Stimulated activated CD4-positive, alpha-beta T cell treated with anti-CD3 and anti-CD28 coated beads, Interleukin-12 subunit alpha, Interleukin-12 subunit beta, amount 100 ng/mL, for 24 hours (primary cell): Measurements from ENCODE around the gene ALAS1.
"Not testable (repeated sequence)": the region's sequence is repeated elsewhere in the genome, so short reads cannot be mapped to it uniquely, and the experiment has no call there.

Experiments used
- DNase-seq, 2 experiments: peaks; one replicate each; pipeline ENCODE4 v3.0.0-alpha.2; 2020; ENCODE audit warnings: low read depth in 2 of 2

The ALAS1 gene

DNA sequence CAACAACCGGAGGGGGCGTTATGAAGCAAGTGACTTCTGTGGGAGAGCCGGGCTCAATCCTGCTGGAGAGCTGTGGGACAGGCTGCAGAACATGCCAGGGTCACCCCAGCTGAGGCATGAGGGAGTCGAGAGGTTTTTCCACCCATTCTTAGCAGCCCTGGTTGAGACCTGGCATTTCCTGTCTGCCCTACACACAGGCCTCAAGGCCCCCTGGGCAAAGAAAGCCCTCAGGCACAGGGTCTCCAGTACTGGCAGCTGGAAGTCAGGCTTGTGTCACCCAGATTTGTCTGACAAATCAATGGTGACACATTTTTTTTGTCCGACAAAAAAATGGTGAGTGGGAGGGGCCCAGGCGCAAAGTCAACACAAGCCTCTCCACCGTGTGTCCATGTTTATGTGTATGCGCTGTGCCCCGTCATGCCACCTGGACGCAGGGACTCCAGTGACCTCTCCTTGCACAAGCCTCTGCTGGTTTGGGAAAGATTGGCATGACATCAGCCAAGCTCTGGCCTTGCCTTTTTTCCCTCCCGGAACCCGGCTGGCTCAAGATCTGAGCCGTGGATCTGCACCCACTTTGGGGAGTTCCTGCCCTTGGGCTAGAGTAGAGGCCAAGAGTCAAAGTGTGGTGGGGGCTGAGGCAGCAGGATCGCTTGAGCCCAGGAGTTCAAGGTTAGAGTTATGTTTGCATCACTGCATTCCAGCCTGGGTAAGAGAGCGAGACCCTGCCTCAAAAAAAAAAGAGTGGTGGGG lies 20.8 kb upstream of the ALAS1 start:
- no peak for DNase-seq

DNA sequence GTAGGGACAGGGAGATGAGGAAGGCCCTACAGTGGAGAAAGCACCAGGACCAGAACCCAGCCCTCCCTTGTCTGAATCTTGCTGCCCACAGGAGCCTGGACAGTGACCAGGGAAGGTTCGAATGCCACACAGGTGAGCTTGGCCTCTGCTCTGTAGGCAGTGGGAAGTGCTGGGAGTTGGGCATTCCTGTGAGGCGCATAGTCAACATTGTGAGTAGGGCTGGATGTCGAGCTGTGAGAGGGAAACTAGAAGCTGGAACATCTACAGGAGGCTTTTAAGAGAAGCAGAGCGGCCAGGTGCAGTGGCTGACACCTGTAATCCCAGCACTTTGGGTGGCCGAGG lies 20.3 kb upstream of the ALAS1 start:
- no peak for DNase-seq

DNA sequence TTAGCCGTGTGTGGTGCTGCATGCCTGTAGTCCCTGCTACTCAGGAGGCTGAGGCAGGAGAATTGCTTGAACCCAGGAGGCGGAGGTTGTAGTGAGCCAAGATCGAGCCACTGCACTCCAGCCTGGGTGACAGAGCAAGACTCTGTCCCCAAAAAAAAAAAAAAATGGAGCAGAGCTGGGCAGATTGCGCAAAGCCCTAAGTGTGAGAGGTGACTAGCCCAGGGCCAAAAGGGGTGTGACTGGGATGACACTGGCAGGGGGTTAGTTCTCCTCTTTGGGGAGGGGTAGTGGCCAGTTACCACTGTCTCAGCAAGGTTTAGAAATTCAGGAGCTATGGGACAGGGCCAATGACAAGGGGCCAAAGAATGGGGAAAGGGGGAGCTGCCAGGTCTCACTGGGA lies 19.8 kb upstream of the ALAS1 start:
- not testable (repeated sequence) for DNase-seq

DNA sequence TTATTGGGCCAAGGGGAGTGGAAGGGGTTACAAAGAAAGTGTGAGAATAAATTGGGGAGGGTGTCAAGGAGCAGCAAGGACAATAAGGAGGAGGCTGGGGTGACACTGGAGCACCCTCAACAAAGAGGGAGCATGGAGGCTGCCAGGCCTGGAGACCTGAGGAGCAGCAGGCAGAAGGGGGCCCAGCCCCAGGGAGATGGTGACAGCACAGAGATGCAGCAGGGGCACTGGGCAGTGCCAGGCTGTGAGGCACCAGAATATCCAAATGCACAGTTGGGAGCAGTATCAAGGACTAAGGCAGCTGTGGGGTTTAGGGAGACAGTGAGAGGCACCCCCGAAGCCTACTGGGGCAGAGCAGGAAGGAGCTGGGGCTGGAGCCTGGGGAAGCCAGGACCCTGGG lies 19.4 kb upstream of the ALAS1 start:
- DNase-seq = no peak

DNA sequence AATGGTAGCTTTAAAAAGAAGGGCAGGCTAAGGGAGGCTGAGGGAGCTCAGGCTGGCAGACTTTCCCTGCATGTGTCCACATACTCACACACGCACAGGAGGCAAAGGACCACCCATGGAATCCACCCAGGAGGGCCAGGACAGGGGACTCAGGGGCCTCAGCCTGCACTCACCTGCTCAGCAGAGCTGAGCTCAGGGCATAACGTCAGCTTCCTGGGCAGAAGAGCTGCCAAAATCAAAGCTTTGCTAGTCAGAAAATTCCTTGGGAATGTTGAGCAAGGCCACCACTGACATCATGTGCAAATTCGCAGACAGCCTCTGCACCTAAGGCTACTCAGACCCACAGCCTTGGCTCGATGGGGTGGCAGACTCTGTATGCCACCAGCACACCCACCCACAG lies 16.4 kb upstream of the ALAS1 start:
- no peak for DNase-seq

DNA sequence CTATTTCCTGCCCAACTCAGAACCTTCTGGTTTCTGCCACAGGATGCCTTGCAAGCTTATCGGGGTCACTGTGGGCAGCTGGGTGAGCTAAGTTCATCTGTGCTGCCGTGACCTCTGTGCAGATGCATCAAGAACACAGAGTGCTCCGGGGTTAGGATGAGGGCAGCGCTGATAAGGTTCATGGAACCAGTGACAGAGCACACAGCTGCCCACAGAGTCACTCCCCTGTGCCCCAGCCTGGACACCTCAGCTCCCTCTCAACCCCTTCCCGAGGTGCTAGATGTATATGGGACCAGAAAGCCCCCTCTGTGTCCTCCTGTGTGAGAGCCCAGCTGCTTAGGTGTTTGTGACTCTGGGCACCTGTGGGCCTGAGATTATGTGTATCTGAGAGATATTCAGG lies 15.8 kb upstream of the ALAS1 start:
- DNase-seq = no peak

DNA sequence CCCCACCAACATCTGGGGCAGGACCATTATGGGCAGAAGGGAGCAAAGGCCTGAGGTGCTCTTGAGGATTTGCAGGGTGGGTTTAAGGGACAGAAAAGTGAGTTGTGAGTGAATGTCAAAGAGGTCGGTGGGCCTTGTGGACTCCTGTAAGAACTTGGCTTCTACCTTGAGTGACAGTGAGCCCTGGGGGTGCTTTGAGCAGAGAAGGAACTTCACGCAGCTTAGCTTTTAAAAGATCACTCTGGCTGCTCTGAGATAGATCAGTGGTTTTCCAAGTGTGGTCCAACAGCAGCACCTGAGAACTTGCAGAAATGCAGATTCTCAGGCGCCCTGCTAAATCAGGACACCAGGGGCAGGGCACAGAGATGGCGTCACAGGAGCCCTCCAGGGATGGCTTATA lies 15.3 kb upstream of the ALAS1 start:
- DNase-seq = no peak

DNA sequence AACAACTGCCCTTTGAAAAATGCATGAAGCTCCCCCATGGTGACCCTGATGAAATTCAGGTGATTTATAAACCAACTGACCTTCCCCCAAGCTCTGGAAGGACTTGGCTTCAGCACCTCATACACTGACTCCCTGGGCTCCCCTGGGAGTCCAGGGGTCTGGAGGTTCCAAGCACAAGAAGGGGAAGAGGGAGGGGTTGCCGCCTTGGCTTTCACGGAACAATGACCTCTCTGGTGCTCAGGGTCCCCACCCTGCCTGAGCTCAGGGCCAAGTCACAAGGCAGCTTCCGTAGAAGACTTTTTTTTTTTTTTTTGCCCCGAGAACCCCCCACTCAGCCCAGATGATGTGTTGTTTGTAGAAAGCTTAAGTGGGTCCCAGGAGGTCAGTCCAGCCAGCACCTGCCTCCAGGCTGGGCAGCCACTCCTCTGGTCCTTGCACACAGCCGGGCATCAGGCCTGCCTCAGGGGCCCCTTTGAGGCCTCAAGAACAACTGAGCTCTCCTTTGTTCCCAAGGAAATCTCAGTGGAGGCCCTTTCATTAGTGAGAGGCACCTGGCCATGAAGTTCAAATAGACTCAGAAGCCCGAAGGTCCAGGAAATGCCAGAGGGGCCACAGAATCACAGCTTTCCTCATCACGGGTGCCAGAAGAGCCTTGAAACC lies 14.0 kb upstream of the ALAS1 start:
- no peak for DNase-seq

DNA sequence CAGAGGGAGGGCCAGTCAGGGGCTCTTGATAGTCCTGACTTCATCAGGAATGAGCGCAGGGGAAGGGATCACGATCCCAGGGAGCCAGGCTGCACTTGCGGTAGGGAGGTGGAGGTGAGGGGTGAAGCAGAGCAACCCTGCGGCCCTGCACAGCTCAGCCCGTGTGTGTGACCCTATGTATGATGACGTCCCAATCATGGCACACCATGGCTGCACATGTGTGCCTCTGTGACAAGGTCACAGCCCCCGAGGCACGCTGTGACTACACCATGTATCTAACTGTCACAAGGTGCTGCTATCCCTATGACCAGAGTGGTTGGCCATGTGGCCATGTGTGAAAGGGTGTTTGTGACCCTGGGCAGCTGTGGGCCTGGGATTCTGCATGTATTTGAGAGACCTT lies 13.3 kb upstream of the ALAS1 start:
- DNase-seq = no peak

DNA sequence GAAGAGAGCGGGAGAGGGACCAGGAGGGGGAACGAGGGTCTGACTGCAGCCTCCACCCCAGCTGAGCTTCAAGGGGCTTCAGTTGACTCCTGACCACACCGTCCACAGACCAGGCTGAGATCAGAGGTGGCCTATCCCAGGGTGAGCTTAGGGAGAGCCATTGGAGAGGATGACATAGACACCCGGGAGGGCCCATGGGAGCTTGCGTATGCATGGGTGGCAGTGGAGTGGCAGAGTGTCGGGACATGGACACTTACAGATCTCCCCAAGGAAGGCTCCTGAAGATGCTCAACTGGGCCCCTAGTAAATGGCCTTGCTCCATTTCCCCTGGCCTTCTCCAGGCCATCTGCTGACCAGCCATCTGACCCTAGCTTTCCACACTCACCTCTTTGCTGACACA lies 12.6 kb upstream of the ALAS1 start:
- no peak for DNase-seq

DNA sequence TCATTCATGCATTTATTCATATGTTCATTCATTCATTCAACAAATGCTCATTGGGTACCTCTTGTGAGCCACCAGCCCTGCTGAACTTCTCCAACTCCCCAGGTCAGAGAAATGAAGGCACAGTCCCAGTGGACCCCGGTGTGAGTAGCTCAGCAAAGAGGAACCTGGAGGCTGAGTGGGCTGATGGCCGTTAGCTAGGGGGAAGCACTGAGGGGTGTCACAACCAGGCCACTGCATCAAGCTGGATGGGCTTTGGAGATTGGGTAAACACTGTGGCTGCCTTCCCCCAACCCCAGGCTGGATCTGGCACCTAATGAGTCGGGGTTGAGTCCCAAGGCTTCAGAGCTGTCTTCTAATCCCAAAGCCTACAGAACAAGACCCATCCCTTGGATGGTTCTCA lies 12.1 kb upstream of the ALAS1 start:
- DNase-seq = no peak

DNA sequence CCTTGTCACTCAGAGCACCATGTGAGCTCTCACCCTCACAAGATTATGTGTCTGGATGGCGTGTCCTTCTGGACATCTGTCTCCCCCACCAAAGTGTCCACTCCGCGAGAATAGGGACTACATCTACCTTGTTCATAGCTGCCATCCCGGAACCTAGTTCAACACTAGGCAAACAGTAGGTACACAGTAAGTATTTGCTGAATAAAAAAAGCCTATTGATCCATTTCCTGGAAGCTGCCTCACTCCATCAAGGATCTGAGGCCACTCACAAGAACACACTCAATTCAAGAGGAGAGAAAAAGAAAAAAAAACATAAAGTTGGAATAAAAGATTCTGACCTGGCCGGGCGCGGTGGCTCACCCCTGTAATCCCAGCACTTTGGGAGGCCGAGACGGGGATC lies 11.2 kb upstream of the ALAS1 start:
- DNase-seq = no peak

DNA sequence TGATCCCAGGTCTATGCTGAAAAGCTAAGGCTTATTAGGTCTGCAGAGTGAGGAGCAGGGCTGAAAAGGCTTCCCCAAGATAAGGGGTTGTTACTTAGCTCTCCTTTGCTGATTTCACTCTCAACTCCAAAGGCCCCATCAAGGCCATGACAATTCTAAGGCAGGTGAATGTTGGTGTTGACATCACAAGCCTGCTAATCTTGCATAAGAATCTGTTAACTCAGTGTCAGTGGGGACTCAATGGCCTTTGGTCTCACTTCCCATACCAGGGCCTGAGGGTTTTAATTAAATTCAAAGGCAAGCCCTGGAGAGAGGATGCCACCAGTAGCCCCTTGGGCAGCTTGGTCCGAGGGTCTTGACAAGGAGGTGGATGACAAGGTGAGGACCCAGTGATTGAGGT lies 9.4 kb upstream of the ALAS1 start:
- DNase-seq = no peak

DNA sequence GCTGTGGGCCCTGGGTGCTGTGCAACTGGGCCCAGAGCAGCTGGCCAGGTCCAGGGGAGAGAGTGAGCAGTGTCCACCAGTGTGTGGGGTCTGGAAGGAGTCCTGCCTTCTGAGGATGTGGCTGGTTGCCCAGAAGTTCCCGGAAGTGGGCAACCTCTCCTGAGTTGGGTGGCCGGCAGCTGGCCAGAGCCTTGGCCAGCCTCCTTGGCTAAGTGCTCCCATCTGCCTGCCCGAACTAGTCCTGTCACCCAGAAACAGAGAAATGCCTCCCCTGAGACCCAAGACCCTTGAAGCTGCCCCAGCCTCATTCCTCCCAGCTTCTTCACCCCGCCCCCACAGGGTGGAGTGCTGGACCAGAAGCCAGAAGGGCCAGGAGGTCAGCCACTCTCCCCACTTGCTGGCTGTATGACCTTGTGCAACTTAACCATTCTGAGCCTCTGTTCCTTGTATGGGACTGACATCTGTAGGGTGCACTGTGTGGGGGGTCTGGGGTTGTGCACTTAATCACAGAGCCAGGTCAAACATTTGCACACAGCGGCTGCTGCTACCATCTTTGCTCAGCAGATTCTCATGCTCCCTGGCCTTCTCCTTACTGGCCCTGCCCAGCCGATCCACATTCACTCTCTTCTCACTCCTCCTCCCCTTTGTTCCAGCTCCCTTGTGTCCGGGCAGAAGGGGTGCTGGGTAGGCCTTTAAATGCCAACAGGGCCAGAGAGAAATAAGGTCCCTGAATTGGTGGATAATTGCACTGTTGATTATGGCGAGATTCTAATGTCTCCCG lies 7.5 kb upstream of the ALAS1 start:
- no peak for DNase-seq

DNA sequence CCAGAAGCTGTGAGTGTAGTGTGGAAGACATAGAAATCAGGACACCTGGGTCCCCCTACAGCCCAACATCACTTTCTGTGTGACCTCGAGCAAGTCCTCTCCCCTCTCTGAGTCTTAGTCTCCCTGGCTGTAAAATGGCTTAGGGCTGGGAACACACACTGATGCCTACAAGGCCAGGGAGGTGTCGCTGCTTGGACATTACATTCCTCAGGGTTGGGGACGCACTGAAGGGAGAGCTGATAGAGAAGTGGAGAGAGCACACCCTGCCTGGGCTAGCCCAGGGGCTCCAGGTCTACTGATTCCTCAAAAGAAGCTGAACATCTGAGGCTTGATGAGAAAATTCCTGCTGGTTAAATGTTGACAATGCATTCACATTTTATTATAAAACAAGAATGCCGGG lies 6.3 kb upstream of the ALAS1 start:
- no peak for DNase-seq

DNA sequence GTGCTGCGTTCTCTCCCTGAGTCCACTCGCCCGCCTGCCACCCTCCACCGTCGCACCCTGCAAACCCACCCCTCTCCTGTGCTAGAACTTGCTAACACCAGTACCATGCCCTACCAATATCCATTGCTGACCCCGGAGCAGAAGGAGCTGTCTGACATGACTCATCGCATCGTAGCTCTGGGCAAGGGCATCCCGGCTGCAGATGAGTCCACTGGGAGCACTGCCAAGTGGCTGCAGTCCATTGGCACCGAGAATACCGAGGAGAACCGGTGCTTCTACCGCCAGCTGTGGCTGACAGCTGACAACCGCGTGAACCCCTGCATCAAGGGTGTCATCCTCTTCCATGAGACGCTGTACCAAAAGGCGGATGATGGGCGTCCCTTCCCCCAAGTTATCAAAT lies 4.9 kb upstream of the ALAS1 start:
- no peak for DNase-seq

DNA sequence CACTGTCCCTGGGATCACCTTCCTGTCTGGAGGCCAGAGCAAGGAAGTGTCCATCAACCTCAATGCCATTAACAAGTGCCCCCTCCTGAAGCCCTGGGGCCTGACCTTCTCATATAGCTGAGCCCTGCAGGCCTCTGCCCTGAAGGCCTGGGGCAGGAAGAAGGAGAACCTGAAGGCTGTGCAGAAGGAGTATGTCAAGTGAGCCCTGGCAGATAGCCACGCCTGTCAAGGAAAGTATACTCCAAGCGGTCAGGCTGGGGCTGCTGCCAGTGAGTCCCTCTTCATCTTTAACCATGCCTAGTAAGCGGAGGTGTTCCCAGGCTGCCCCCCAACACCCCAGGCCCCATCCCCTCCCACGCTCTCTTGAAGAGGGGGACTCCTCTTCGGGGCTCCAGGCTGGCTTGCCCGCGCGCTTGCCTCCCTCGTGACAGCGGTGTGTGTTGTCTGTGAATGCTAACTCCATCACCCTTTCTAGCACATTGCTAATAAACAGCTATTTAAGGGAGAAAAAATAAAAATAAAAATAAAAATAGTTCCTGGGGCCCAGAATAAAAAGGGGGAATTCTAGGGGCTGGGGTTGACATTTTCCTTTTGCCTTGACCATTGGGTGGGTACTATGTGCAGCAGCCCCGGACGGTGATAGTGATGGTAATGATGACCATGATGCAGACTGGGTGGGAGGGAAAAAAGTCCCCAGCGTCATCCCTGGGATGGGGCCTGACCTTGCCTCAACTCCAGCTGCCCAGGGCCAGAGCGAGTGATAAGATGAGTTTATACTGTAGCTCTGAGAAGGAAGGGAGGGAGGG lies 3.3 kb upstream of the ALAS1 start:
- no peak for DNase-seq

DNA sequence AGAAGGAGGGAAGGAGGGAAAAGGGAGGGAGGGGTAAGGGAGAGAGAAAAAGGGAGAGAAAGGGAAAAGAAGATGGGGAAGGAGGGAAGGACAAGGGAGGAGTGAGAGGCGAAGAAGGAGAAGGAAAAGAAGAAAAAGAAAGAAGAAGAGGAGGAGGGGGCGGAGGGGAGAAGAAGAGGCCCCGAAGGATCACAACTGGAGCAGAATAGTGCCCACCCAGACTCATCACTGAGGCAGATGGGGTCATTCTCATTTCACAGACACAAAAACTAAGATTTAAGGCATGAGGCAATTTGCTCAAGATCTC lies 2.7 kb upstream of the ALAS1 start:
- DNase-seq = no peak

DNA sequence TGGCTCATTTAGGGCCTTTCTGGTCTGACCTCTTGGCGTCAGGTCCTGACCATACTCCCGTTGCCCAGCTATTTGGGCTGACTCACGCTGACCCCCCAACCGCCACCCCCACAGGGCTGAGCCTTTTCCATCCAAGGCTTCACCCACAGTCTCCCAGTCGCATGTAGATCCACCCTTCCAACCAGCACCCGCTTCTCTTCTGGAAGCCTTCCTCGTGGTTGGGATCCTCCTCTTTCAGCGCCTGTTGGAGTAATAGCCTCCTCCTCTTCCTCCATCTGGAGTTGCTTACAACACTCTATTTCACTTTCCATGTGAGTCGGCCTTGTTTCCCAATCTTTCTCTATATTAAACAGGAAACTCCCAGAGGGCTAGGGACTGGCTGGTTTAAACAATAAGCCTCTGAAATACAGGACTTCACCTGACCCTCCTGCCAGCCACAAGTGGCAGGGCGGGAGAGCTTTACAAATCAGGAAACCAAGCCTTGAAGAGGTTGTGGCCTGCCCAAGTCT lies 2.1 kb upstream of the ALAS1 start:
- no peak for DNase-seq

DNA sequence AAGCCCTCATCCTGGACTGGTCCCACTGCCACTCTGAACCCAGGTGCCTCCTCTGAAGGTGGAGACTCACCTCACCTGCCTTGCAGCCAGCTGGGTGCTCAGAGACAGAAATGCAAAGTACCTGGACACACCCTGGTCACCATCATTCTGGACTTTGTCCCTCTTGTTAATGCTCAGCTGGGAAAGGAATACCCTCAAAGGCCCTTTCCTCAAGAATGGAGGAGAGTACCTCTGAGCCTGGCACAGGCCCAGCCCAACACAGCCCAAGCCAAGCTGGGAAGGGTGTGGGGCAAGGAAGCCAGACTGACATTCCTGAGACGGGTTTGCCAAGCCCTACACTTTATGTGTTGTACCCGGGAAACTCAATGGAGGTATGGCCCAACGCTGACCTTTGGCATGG lies 983 bp upstream of the ALAS1 start:
- no peak for DNase-seq

DNA sequence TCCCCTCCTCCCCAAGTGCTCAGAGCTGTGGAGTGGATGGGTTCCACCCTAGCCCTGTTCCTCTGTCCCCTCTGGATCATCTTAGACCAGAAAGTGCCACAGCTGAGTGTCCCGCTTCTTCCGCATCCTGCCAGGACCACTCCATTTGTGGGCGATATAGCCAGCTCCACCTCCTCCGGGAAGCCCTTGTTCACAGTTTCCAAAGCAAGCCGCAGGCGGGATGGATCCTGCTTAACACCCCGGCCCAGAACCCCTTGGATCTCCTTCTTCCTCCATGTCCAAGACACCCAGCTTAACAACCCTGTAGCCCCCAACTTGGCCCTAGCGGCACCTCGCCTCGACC lies 490 bp upstream of the ALAS1 start:
- no peak for DNase-seq
